GM13977 (cell line): ENCODE results near the gene NUP93.

ENCODE experiments used
- DNase-seq: peaks from one replicate; pipeline ENCODE4 v3.0.0; 2012; ENCODE audit warnings: low spot score
- in situ Hi-C: fragments of 300-500 bp; cut with MboI; formaldehyde crosslinking; loops from one replicate; pipeline ENCODE4 v1.12.0; 2022; ENCODE audit warnings: low sequenced_read_pairs, low pct_unique_long_range_greater_than_20kb, mixed read lengths, inconsistent platforms; ENCODE audit not compliant: unreplicated experiment
- TF ChIP-seq, protein P1 (sequence below): IDR thresholded peaks from 2 replicates; pipeline ENCODE4 v1.5.1; 2012; ENCODE audit warnings: mild to moderate bottlenecking, control low read depth; ENCODE audit not compliant: insufficient read depth; ENCODE audit errors: extremely low read depth, missing control alignments

NUP93 gene

GRCh38 chr16:56886296-56886695 is 156.4 kb downstream of the NUP93 start:
- TF ChIP-seq, protein P1, sequence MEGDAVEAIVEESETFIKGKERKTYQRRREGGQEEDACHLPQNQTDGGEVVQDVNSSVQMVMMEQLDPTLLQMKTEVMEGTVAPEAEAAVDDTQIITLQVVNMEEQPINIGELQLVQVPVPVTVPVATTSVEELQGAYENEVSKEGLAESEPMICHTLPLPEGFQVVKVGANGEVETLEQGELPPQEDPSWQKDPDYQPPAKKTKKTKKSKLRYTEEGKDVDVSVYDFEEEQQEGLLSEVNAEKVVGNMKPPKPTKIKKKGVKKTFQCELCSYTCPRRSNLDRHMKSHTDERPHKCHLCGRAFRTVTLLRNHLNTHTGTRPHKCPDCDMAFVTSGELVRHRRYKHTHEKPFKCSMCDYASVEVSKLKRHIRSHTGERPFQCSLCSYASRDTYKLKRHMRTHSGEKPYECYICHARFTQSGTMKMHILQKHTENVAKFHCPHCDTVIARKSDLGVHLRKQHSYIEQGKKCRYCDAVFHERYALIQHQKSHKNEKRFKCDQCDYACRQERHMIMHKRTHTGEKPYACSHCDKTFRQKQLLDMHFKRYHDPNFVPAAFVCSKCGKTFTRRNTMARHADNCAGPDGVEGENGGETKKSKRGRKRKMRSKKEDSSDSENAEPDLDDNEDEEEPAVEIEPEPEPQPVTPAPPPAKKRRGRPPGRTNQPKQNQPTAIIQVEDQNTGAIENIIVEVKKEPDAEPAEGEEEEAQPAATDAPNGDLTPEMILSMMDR = no peak
- in situ Hi-C loops = no loop called here
- DNase-seq = no peak

GRCh38 chr16:56886826-56887225 is 156.9 kb downstream of the NUP93 start:
- TF ChIP-seq, protein P1 = no peak
- in situ Hi-C loops = no loop called here
- DNase-seq = no peak

DNA sequence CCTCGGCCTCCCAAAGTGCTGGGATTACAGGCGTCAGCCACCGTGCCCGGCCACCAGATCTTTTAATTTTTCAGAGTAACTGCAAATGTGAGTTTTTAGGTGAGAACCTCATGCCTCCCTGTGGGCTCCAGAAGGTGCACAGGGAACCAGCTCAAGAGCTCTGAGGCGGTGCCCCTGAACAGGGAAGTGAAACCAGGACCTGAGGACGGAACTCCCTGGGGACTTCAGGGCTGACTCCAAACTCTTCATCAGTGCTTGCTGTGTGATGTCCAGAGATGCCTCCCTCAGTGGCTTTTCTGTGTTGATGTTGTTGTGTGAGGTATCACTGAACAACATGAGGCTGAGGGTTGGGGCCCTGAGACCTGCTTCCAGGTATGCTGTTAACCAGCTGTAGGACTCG is 158.9 kb downstream of the NUP93 start:
- peak; percentile 63 for DNase-seq
- in situ Hi-C loops = no loop called here
- TF ChIP-seq, protein P1 = no peak

DNA sequence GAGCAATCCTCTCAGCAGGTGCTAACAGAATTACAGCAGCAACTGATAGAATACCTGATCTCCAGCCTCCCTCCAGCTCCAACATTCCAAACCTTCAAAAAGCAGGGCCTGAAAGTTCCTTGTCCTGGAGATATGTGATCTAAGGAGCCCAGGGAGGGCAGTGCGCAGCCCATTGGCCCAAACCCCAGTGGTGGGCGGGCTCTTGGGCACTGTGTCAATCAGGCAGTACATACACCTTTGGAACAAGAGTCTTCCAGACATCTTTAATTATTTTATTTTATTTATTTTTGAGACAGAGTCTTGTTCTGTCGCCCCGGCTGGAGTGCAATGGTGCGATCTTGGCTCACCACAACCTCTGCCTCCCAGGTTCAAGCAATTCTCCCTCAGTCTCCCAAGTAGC is 159.3 kb downstream of the NUP93 start:
- in situ Hi-C loops = no loop called here
- TF ChIP-seq, protein P1 = no peak

GRCh38 chr16:56891685-56892084 is 161.8 kb downstream of the NUP93 start:
- DNase-seq = no peak
- TF ChIP-seq, protein P1 = no peak
- in situ Hi-C loops = no loop called here

More for the DNA sequence above, 159.3 kb downstream of the NUP93 start:
- no peak for DNase-seq

GRCh38 chr16:56892705-56893104 is 162.8 kb downstream of the NUP93 start:
- in situ Hi-C loops = no loop called here
- TF ChIP-seq, protein P1 = no peak
- no peak for DNase-seq
